Gastrocnemius medialis (tissue), 4 donors: ENCODE data around the gene EN1.

ENCODE experiments used
- CTCF ChIP-seq, 5 experiments: fragments of 450-650 bp in 3 of 5; fragments of 200-600 bp in 2 of 5; sonication (generic) in 2 of 5; IDR thresholded peaks in 4 of 5; conservative IDR thresholded peaks in 1 of 5; 1 replicate in 4 of 5; 2 replicates in 1 of 5; pipeline ENCODE4 v1.5.1; 2016 to 2019; ENCODE audit warnings: antibody characterized with exemption in 5 of 5, mild to moderate bottlenecking in 3 of 5, moderate library complexity in 3 of 5
- POLR2A ChIP-seq, 2 donors: fragments of 450-650 bp; IDR thresholded peaks; one replicate each; pipeline ENCODE4 v1.6.1; 2017; ENCODE audit warnings: antibody characterized with exemption in 2 of 2, mild to moderate bottlenecking in 2 of 2, moderate library complexity in 2 of 2

GRCh38 chr2:118853129-118853640, 5.7 kb upstream of the EN1 start:
- TF ChIP-seq CTCF (IDR thresholded peaks at IDR 0.05 in 4 of 5, conservative IDR thresholded peaks at IDR 0.05 in 1 of 5) (no peak), POLR2A (IDR thresholded peaks at IDR 0.05) (no peak)
